ENCODE results near the gene RDH5. TPM values are rescaled to one million over a fixed set of nuclear protein-coding genes. Genes with fewer than 3 reads are reported as not detected.

The RDH5 gene
- total RNA-seq (2022; extraction: Qiagen RNA extraction) = 2.1 to 2.8 TPM (median 2.3 TPM) in 5 replicates

GRCh38 chr12:55720071-55720564 is at the start of gene RDH5:
RDH5 (plus strand) TSS chr12:55720393; CDS start chr12:55721185, 792 bp downstream.

DNA sequence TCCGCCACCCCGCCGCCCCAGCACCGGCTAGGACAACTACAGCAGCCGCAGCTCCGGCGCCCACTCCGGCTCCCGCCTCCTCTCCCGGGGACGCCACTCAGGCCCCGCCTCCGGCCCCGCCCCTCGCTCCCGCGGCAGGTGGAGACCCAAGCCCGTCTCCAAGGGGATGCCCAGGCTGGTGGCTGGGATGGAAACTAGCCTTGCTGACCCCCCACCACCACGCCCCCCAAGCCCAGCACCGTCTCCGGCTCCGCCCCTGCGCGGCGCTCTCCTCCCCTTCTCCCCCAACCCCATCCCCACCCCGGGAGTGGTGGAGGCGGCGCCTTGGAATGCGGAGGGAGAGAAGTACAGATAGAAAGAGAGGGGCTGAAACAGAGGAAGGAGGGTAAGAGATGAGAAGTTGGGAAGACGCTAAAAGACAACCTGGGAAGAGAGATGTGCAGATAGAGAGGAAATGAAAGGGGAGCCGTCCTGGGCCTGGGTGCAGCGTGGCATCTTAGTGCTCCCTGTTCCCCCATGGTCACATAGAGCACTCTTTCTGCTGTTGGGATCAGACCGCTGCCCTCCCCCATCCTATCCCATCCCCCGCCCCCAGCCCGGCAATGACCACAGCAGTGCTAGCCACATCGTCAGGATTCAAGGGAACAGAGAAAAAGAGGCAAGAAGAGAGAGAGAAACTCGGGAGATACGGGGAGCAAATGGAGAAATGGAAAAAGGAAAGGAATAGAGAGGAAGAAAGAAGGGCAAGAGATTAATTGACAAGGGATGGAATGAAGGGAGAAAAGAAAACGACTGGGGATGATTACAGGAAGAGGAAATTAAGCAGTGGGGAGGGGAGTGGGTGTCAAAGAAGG is 12.1 kb upstream of the RDH5 start, which contains the start of gene ITGA7:
ITGA7 (minus strand) TSS at position 64 of the 854 bp plus-strand sequence. CDS start 222 bp downstream, outside the sequence.

DNA sequence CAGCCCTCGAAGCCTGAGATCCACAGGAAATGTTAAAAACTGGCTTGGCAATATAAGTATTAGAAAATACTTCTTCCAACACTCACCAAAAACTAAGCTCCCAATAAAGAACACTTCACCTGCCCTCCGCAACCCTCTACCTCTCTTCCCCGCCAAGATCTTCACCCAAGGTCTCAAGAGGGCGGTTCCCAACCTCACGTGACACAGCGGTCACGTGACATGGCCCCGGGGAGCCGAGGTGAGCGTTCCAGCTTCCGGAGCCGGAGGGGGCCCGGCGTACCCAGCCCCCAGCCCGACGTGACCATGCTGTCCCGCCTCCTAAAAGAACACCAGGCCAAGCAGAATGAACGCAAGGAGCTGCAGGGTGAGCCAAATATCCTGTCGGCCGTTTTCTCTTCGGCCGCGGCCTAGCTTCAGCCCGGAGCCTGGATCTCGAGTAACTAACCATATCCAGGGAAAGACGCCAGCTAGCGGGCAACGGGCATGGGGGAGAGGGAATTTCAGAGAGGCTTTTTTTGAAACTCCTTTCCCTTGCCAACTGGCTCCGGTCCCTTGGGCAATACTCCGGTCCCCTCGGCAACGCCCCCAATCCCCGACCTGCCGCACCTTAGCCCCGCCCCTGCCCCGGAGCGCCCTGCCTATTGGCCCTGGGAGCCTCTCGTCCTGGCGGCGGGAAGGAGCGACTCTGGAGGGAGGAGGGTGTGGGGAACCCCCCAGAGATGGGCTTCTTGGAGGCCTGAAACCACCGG is 4.2 kb upstream of the RDH5 start, which contains the start of gene BLOC1S1:
BLOC1S1 (plus strand) TSS at position 214 of the 749 bp plus-strand sequence; CDS start at position 220, 6 bp downstream.

GRCh38 chr12:55728939-55729818 is 9.0 kb downstream of the RDH5 start, which contains the start of gene CD63:
CD63 (minus strand) TSS chr12:55729009; CDS start chr12:55728341, 668 bp downstream.

GRCh38 chr12:55742719-55743405 is 22.7 kb downstream of the RDH5 start, which contains the start of gene GDF11:
GDF11 (plus strand) TSS chr12:55743122; CDS start chr12:55743317, 195 bp downstream.

Other genes with a start within 250 kb of the RDH5 start
- not detected in 5 replicates for gene OR6C68, start 228.0 kb upstream of the RDH5 start, total RNA-seq (2022; extraction: Qiagen RNA extraction)
- gene OR6C4, start 170.8 kb upstream of the RDH5 start, total RNA-seq (2022; extraction: Qiagen RNA extraction) = not detected in 5 replicates
- gene OR2AP1, start 147.9 kb upstream of the RDH5 start, total RNA-seq (2022; extraction: Qiagen RNA extraction) = not detected in 5 replicates
- not detected in 5 replicates for gene OR10P1, start 83.5 kb upstream of the RDH5 start, total RNA-seq (2022; extraction: Qiagen RNA extraction)
- gene ITGA7, start 12.5 kb upstream of the RDH5 start, total RNA-seq (2022; extraction: Qiagen RNA extraction) = 0.77 to 1.8 TPM (median 1.0 TPM) in 5 replicates
- 129 to 155 TPM (median 147 TPM) in 5 replicates for gene BLOC1S1, start 4.3 kb upstream of the RDH5 start, total RNA-seq (2022; extraction: Qiagen RNA extraction)
- gene CD63, start 8.6 kb downstream of the RDH5 start, total RNA-seq (2022; extraction: Qiagen RNA extraction) = 661 to 730 TPM (median 714 TPM) in 5 replicates
- 2.6 to 4.1 TPM (median 3.8 TPM) in 5 replicates for gene GDF11, start 22.7 kb downstream of the RDH5 start, total RNA-seq (2022; extraction: Qiagen RNA extraction)
- gene SARNP, start 97.3 kb downstream of the RDH5 start, total RNA-seq (2022; extraction: Qiagen RNA extraction) = 91.7 to 148 TPM (median 94.8 TPM) in 5 replicates
- gene ORMDL2, start 97.6 kb downstream of the RDH5 start, total RNA-seq (2022; extraction: Qiagen RNA extraction) = 87.9 to 110 TPM (median 98.6 TPM) in 5 replicates
- gene DNAJC14, start 109.2 kb downstream of the RDH5 start, total RNA-seq (2022; extraction: Qiagen RNA extraction) = 18.8 to 23.7 TPM (median 23.1 TPM) in 5 replicates
- gene MMP19, start 122.5 kb downstream of the RDH5 start, total RNA-seq (2022; extraction: Qiagen RNA extraction) = 0.27 to 0.79 TPM (median 0.42 TPM) in 5 replicates
- 38.9 to 43.6 TPM (median 42.0 TPM) in 5 replicates for gene PYM1, start 207.5 kb downstream of the RDH5 start, total RNA-seq (2022; extraction: Qiagen RNA extraction)
- gene DGKA, start 210.8 kb downstream of the RDH5 start, total RNA-seq (2022; extraction: Qiagen RNA extraction) = 15.1 to 23.2 TPM (median 21.5 TPM) in 5 replicates
- gene PMEL, start 245.6 kb downstream of the RDH5 start, total RNA-seq (2022; extraction: Qiagen RNA extraction) = 1.1 to 1.5 TPM (median 1.1 TPM) in 5 replicates
- gene CDK2, start 246.4 kb downstream of the RDH5 start, total RNA-seq (2022; extraction: Qiagen RNA extraction) = 46.7 to 61.3 TPM (median 54.7 TPM) in 5 replicates